GM18498 (cell line): ENCODE data around the gene CST6.
"Not testable (repeated sequence)": the region's sequence is repeated elsewhere in the genome, so short reads cannot be mapped to it uniquely, and the experiment has no call there.

ENCODE experiments used
- ATAC-seq: cut with Tn5 transposase; IDR thresholded peaks from one replicate; pipeline ENCODE4 v1.9.1; 2021; ENCODE audit warnings: mild to moderate bottlenecking, moderate library complexity; ENCODE audit not compliant: unreplicated experiment

CST6 gene

GRCh38 chr11:66014804-66015453 is 3.1 kb downstream of the CST6 start:
- ATAC-seq: no peak

GRCh38 chr11:66015454-66015881 is 3.7 kb downstream of the CST6 start:
- ATAC-seq: no peak

- no peak for ATAC-seq
Observed at GRCh38 chr11:66015936-66016792, 4.4 kb downstream of the CST6 start.

- ATAC-seq: no peak
Observed at GRCh38 chr11:66016793-66017177, 5.0 kb downstream of the CST6 start.

GRCh38 chr11:66017321-66017720 is 5.5 kb downstream of the CST6 start:
- no peak for ATAC-seq

- ATAC-seq: no peak
Observed at GRCh38 chr11:66020212-66020611, 8.4 kb downstream of the CST6 start.

GRCh38 chr11:66020618-66021357 is 9.0 kb downstream of the CST6 start:
- ATAC-seq: no peak

- peak; percentile 62 for ATAC-seq
Observed at GRCh38 chr11:66022401-66023185, 10.8 kb downstream of the CST6 start.

- ATAC-seq: not testable (repeated sequence)
Observed at GRCh38 chr11:66023186-66023440, 11.3 kb downstream of the CST6 start.

GRCh38 chr11:66026017-66026529 is 14.3 kb downstream of the CST6 start, which contains the start of gene CATSPER1:
TSS of gene CATSPER1 (minus strand) at chr11:66026479. CDS start at chr11:66026379, 100 bp downstream.
- ATAC-seq: no peak

- ATAC-seq: no peak
Observed at GRCh38 chr11:66032957-66033735, 21.3 kb downstream of the CST6 start.

- ATAC-seq: no peak
Observed at GRCh38 chr11:66035653-66036333, 24.0 kb downstream of the CST6 start.

GRCh38 chr11:66036334-66036710 is 24.5 kb downstream of the CST6 start:
- no peak for ATAC-seq

- ATAC-seq: no peak
Observed at GRCh38 chr11:66037327-66037726, 25.5 kb downstream of the CST6 start.

- no peak for ATAC-seq
Observed at GRCh38 chr11:66039765-66040164, 28.0 kb downstream of the CST6 start.

GRCh38 chr11:66042227-66042995 is 30.6 kb downstream of the CST6 start:
- ATAC-seq: no peak

- ATAC-seq: no peak
Observed at GRCh38 chr11:66042996-66043906, 31.4 kb downstream of the CST6 start.

GRCh38 chr11:66044757-66045156 is 32.9 kb downstream of the CST6 start:
- ATAC-seq: no peak
